Stimulated activated CD4-positive, alpha-beta T cell treated with anti-CD3 and anti-CD28 coated beads, TNF-alpha, amount 100 ng/mL, for 4 hours (primary cell): ENCODE data around the gene ARHGAP30.
"Not testable (repeated sequence)": the region's sequence is repeated elsewhere in the genome, so short reads cannot be mapped to it uniquely, and the experiment has no call there.

Experiments
- DNase-seq, 3 experiments: peaks; one replicate each; pipeline ENCODE4 v3.0.0-alpha.2; 2020; ENCODE audit warnings: low read depth in 3 of 3

Gene ARHGAP30

DNA sequence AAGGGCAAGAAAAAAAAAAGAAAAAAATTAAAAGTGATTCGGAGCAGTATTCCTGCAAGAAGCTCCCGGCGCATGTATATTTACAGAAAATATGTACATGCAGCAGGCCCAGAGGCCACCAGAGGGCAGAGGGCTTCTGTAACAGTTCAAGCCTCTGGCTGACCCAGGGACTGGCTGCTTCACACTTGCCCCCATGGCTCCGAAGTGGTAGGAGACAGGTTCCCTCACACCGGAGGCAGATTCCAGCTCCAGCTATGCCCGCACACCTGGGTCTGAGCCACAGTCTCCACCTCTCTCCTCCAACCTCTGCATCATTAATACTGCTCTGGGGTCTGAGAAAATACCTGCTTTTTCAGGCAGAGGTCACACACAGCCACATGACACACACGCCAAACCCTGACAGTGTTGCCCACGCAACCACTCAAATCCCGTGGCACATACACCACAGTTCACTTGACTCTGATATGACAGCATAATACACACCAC, 2.2 kb upstream of the ARHGAP30 start:
- DNase-seq, result peak in 1 of 3 experiments; percentile 26

DNA sequence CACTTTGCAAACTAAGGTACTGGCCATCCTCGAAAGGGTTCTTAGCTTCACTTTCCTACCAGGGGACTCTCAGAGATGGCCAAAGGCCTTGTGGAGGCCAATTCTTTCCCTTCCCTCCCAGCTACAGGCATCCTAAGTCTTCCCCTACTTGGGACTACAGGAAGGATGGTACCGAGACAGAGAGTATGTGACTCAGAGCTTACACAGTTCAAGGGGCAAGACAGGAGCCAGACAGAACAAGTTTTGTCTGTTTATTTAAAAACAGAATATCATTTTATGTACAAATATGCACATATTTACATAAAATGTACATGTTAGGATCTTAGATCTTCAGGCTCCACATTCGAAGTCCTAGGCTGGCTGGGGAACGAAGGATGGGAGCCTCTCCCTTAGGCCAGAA, 1.1 kb upstream of the ARHGAP30 start:
- DNase-seq, result no peak

GRCh38 chr1:161069241-161069640, 450 bp downstream of the ARHGAP30 start:
- no peak for DNase-seq

GRCh38 chr1:161068306-161069234, 1.1 kb downstream of the ARHGAP30 start:
- peak; percentile 56 to 65 (median 56) for DNase-seq

DNA sequence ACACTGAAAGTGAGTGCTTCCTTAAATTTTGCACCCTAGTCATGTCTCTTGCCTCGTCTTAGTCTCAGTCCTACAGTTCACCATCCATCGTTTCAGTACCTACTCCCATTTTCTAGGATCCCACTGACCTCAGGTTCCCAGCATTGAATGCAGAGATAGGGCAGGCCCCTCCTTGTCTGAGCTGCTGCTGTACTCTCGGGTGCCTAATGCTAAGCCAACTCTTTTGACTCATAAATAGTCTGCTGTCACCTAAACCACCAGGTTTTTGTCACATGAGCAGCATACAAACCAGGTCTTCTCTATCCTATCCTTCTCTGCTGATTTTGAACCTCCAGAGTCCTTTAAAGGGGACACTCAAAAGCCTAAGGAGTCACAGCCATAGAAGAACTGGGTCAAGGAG, 3.0 kb downstream of the ARHGAP30 start:
- no peak for DNase-seq

GRCh38 chr1:161065681-161066080, 4.0 kb downstream of the ARHGAP30 start:
- DNase-seq, result not testable (repeated sequence)

DNA sequence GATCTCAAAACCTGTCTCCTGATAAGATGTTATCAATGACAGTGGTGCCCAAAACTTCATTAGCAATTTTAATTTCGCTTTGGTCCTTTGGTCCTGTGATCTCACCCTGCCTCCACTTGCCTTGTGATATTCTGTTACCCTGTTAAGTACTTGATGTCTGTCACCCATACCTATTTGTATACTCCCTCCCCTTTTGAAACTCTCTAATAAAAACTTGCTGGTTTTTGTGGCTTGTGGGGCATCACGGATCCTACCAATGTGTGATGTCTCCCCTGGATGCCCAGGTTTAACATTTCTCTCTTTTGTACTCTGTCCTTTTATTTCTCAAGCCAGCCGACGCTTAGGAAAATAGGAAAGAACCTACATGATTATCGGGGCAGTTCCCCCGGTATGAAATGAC, 5.8 kb downstream of the ARHGAP30 start:
- not testable (repeated sequence) for DNase-seq

GRCh38 chr1:161061419-161061818, 8.3 kb downstream of the ARHGAP30 start:
- DNase-seq, result no peak

- no peak for DNase-seq
Measured at GRCh38 chr1:161059293-161059692, 10.4 kb downstream of the ARHGAP30 start.

DNA sequence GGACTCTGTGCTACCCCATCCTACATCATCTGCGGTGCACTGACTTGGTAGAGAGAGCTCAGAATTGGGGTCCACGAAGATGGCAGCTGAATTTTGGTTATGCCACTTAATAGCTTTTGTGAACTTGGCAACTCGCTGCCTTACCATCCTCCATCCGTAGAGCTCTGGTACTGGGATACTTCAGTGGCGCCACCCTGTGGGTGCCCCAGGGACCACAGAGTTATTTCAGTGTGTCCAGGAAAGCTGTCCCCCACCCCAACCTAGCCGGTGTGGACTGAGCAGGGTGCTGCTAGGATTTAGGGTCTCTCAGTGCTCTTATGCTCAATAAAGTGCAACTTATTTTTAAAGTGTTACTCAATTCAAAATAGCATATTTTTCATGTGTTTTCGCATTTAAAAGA, 14.9 kb downstream of the ARHGAP30 start:
- no peak for DNase-seq

GRCh38 chr1:161054232-161054631, 15.5 kb downstream of the ARHGAP30 start:
- no peak for DNase-seq

DNA sequence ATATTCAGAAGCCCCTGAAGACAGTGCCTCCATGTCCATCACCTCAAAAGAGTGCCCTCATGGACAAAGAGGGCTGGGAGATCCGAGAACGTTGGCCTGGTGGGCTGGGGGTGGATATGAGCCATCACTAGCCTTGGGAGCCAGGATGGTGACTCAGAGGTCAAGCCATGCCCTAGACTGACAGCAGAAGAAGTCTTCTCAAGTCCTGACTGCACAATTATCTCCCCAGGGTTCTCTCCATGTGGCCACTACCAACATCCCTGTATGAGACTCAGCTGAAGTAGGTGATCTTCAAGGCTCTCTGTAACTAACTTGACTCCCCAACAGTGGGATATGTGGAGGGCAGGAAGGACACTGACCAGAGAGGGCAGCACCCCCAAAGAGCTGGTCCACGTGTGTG, 16.8 kb downstream of the ARHGAP30 start:
- DNase-seq, result no peak

GRCh38 chr1:161051219-161051618, 18.5 kb downstream of the ARHGAP30 start:
- DNase-seq, result no peak

GRCh38 chr1:161048949-161049722, 20.6 kb downstream of the ARHGAP30 start:
- no peak for DNase-seq

DNA sequence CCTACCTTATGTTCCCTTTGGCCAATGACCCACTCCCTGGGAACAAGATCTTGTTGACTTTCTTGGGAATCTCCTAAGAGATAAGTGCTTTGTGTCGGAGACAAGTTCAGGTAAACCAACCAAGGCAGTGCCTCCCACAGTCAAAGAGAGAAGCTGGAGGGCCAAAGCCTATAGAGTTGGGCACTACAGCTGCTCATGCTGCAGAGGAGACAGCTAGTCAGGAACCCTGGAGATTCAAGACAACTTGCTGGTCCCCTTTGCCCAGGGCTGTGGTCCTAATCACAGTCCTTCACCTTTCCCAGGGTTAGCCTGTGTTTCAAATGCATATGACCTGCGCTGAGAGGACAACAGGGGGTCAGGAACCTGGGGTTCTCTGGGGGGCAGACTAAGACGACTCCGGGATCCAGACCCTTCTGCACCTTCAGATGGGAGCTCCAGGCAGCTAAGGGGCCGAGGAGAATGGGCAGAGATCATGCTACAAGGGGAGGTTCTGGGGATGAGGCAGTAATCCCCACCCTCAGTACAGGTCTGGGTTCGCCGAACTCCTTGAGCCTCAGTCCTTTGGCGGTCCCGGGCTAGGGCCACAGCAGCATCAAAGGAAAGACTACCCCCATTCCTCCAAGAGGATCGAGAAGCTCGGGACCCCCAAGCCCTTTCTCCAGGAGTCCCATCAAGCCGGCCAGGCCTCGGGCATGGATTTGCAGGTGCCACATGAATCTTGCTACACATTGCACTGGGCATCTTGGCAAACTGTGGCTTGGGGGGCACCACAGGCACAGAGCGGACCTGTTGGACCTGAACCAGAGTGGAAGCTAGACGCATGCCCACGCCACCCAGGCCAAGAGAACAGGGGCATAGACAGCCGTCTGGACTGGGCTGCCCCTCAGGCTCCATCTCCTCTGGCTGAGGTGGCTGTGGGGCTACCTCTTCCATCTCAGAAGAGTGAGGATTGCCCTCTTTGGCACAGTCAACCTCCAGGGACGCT, 22.0 kb downstream of the ARHGAP30 start:
- no peak for DNase-seq

DNA sequence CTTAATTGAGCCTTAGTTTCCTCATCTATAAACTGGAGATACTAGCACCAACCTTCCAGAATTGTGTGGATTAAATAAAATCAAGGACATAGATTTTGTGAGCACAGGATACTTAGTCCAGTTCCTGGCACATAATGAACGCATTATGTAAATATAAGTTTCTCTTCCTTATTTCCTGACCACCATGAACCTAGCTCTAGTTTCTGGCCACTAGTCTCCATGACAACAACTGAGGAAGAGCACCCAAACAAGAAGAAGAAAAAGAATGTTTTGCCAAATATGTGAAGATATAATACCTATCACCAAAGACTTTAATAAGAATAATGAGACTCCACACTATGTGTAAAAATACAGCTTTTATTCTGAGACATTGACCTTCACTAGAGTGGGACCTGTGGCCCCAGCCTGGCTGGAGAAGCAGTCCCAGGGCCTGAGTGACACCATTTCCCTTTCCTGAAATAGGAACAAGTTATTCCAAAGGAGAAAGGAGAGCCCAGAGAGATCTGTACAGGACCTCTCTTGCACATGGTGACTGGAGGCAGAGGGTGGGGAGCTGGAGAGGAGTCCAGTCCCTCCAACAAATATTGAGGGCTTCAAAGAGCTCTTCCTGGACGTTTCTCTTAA, 23.0 kb downstream of the ARHGAP30 start:
- no peak for DNase-seq

GRCh38 chr1:161045736-161046604, 23.7 kb downstream of the ARHGAP30 start, which contains the start of gene USF1:
USF1 (minus strand) TSS chr1:161045977; CDS start chr1:161043275, 2,702 bp downstream.
- peak; percentile 81 to 86 (median 86) for DNase-seq

- peak in 1 of 3 experiments; percentile 22 for DNase-seq
Measured at GRCh38 chr1:161044908-161045735, 24.6 kb downstream of the ARHGAP30 start.

DNA sequence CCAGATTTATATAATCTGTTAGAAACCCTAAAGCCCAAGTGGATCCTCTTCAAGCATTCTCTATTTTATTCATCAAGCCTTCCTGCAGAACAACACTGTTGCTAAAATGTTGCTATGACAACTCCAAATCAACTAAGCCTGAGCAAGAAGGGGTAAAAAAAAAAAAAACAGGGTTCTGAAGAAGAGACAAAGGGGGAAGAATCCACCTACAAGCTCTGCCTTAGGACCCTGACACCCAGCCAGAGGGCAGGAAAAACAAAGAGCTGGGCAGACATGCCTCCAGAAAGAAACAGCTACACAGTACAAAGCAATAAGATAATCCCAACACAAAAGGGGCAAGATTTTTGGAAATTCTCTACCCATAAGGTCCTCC, 25.2 kb downstream of the ARHGAP30 start:
- DNase-seq, result no peak
